ENCODE measurements around the gene SKIC3.

Gene SKIC3

DNA sequence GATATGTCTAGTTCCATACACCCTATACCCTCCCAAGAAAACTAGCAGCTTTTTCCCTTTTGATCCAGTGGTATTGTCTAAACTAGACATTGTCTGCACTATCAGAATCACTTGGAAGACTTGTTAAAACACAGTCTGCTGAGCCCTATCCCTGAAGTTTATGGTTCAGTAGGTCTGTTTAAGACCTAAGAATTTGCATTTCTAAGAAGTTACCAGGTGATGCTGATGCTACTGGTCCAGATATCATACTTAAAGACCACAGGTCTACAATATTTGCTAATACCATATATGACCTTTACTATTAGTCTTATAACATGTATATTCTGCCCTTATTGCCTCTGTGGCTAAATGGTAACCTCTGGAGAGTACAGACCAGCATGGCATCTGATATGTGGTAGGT is 23.3 kb downstream of the SKIC3 start:
- no peak for DNase-seq (ENCODE audit: low read depth in 2 of 3, low spot score in 1 of 3)

DNA sequence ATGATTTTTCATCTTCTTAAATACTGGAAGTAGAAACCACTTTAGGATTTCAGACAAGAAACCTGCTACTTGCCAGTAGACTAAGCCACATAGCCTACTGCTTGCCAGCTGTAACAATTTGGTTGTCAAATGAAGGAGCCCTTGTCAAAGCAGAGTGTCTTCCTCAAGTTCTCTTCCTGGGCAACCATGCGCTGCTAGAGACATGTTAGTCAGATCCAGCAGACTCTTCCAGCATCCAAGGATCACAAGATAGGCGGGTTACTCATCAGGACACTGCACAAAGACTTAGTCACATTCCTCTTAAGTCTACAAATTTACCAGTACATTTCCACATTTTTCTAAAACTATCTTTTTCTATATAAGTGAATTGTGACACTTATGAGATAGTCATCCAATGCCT is 24.4 kb downstream of the SKIC3 start:
- no peak for DNase-seq (ENCODE audit: low read depth in 2 of 3, low spot score in 1 of 3)

DNA sequence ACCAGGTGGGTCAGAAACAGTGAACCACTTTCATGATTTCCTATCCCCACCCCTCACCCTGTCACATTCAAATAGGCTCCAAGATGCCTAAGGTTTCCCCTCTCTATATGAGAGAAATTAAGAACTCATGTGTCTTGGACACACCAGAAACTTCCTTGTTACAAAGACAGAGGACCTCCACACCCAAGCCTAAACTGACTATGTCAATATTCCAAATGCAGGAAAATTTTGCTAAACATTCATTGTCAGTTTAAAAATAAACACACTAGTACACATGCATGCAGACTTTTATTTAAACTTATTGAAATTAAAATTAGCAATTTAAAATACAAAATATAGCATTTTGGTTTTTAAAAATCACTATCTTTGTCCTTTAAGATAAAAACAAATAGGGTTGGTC is 26.2 kb downstream of the SKIC3 start:
- no peak for DNase-seq (ENCODE audit: low read depth in 2 of 3, low spot score in 1 of 3)

DNA sequence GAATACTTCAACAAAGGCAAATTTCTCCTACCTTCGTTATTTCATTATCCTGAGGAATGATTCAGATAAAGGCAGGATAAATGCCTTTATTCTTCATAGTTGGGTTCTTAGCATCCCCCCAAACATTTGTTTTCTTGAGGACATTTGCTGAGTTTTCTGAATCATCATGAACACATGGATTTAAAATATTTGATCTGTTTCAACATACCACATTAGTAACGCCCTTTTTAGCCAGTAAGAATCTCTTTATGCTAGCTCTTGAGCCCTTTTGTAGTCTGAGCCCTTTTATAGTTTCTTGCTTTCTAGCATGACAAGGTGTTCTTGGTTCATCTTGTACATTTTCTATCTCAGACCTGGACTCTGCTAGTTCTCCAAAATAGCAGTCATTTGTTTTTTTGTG is 27.9 kb downstream of the SKIC3 start:
- no peak for DNase-seq (ENCODE audit: low read depth in 2 of 3, low spot score in 1 of 3)

DNA sequence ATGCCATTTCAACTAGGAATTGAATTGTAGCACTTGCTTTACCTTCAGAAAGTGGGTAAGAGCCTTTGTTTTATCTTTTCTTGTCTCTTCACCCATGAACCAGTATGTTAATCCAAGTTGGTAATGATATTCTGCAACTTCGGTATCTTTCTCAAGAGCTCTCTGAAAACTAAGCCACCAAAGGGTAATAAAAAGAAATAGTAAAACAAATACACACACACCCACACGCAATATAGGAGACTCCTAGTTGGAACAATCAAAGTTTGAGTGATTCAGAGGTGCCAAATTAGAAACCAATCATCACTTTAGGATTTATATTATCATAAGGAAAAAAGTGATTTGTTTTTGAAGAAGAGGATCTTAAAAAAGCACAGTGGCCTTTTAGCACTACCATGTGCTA is 30.4 kb downstream of the SKIC3 start:
- DNase-seq (ENCODE audit: low read depth in 2 of 3, low spot score in 1 of 3) = no peak

DNA sequence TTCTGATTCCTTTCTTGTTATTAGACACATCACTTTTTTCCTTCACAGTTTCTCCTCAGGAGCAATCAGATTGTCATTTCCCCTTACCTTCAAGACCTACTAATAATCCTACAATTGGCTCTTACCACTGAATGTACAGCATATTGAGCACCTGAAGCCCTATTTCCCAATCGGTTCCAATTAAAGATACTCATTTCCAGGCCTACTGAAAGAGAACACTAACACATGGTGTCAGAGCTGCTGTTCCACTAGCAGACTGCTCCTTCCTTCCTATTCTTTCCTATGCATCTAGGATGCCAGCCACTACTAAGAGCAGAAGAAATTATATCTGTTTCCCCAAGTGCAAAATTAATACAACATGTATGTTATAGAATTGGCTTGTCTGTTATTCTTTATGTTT is 34.6 kb downstream of the SKIC3 start:
- DNase-seq (ENCODE audit: low read depth in 2 of 3, low spot score in 1 of 3) = no peak

DNA sequence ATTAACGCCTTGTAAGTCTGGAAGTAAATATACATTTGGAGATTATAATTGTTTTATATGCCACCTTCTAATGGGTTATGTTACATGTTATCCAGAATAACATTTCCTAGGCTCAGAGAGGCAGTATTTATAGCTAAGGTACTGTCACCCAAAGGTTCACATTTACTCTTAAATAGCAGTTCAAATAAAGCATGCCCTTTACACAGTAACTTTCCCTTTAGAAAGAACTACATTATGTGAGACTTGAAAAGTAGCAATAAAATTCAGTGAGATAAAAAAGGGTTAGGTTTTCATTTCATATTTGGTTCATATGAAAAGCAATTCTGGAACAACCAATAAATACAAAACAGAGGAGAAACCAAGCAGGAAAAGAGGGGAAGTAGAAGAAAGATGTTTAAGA is 35.1 kb downstream of the SKIC3 start:
- no peak for DNase-seq (ENCODE audit: low read depth in 2 of 3, low spot score in 1 of 3)

DNA sequence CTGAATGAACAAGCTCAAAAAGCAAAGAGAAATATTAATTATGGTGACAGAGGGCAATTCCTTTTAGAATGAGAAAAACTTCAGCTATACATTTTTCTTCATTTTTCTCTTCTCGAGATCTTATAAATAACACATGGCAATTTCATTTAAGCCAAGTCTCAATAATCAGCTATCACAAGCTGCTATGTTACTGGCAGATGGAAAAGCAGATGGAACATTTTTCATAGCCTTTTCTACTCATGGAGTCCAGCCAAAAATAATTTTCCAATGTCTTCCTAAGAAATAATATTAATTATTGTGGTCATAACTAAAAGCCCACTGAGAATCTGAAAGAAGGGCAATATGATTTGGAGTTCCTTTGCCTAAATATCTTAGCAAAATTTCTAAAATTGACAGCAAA is 35.6 kb downstream of the SKIC3 start:
- no peak for DNase-seq (ENCODE audit: low read depth in 2 of 3, low spot score in 1 of 3)

DNA sequence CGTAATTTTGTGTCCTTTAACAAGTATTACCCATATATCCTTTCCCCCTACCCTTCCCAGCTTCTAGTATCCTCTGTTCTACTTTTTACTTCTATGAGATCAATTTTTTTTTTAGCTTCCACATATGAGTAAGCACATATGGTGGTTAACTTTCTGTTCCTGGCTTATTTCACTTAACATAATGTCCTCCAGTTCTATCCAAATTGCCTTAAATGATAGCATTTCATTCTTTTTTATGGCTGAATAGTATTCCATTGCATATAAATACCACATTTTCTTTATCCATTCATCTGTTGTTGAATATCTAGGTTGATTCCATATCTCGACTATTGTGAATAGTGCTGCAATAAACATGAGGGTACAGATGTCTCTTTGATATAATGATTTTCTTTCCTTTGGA is 36.4 kb downstream of the SKIC3 start:
- DNase-seq (ENCODE audit: low read depth in 2 of 3, low spot score in 1 of 3) = no peak

DNA sequence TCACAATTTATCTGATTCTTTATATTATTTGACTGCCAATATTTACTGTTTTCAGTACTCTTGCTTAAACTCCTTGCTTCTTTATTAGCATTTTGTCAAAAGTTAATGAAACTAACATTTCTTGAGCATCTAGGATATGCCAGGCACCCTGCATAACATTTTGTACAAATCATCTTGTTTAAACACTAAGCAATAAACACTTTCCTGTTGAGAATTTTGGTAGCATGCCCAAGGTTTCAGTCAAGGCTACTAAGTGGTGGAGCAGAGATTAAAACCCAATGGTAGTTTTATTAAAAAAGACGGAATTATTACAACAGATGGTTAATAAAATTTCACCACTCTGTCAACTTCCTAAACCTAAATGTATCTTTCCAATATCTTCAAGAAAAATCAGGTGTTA is 43.2 kb downstream of the SKIC3 start:
- DNase-seq (ENCODE audit: low read depth in 2 of 3, low spot score in 1 of 3) = no peak

DNA sequence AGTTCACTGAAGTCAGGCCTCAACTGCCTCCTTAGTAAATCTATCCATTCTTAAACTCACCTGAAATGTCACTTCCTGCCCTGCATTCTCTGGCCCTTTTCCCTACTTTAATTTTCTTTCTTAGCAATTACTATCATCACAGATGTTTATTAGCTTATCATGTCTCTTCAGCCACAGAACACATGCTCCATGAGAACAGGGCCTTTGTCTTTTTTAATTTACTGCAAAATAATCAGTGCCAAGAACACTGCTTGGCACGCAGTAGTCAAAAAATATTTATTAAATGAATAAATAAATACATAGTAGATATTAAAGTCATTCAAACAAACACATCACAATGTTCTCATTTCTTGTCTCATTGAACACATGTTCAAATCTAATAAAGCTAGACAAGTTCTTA is 46.2 kb downstream of the SKIC3 start:
- DNase-seq (ENCODE audit: low read depth in 2 of 3, low spot score in 1 of 3) = no peak
